Measurements from ENCODE around the gene PARP14.
"Not testable (repeated sequence)": the region's sequence is repeated elsewhere in the genome, so short reads cannot be mapped to it uniquely, and the experiment has no call there.

Gene PARP14

DNA sequence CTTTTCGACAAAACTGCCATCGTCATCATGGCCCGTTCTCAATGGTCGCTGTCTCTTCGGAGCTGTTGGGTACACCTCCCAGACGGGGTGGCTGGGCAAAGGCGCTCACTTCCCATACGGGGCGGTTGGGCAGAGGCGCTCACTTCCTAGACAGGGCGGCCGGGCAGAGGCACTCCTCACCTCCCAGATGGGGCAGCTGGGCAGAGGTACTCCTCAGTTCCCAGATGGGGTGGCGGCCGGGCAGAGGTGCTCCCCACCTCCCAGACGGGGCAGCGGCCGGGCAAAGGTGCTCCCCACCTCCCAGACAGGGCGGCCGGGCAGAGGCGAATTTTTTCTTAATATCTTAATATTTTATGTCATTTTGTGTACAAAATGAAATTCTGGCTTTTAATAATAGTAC is 44.5 kb downstream of the PARP14 start:
- no peak for DNase-seq (ENCODE audit: low read depth)

DNA sequence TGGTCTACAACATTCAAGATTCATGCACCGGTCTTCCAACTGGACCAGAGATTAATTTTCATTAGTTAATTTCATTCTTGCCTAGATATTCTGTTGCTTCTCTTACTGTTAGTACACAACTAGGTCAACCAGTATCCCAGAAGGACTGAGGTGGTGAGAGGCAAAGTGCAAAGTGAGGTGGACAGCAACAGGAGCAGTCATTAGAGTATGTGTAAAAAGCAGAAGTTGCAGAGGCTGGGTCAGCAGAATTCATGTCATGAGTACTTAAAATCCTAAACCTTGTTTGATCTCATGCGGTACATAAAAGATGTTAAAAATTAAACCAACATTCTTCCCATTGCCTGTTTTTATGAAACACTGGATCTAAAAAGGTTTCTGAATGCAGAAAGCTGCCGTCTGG is 46.7 kb downstream of the PARP14 start:
- DNase-seq (ENCODE audit: low read depth): no peak

DNA sequence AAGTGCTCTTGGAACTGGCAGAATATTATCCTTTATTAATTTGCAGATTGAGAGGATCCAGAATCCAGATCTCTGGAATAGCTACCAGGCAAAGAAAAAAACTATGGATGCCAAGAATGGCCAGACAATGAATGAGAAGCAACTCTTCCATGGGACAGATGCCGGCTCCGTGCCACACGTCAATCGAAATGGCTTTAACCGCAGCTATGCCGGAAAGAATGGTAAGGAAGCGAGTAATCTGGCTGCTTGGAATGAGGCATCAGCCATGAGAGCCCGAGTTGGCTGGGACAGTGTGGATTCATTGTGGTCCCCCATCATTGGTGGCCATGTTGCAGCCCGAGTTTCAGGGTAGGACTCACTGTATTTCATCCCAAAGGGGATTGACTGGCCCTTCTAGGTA is 47.1 kb downstream of the PARP14 start:
- DNase-seq (ENCODE audit: low read depth): no peak

DNA sequence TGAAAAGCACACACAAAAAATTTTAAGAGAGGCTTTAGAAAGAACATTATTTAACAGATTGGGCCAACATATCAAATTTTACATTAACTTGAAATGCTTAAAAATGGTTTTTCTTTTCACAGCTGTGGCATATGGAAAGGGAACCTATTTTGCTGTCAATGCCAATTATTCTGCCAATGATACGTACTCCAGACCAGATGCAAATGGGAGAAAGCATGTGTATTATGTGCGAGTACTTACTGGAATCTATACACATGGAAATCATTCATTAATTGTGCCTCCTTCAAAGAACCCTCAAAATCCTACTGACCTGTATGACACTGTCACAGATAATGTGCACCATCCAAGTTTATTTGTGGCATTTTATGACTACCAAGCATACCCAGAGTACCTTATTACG is 47.5 kb downstream of the PARP14 start:
- no peak for DNase-seq (ENCODE audit: low read depth)

DNA sequence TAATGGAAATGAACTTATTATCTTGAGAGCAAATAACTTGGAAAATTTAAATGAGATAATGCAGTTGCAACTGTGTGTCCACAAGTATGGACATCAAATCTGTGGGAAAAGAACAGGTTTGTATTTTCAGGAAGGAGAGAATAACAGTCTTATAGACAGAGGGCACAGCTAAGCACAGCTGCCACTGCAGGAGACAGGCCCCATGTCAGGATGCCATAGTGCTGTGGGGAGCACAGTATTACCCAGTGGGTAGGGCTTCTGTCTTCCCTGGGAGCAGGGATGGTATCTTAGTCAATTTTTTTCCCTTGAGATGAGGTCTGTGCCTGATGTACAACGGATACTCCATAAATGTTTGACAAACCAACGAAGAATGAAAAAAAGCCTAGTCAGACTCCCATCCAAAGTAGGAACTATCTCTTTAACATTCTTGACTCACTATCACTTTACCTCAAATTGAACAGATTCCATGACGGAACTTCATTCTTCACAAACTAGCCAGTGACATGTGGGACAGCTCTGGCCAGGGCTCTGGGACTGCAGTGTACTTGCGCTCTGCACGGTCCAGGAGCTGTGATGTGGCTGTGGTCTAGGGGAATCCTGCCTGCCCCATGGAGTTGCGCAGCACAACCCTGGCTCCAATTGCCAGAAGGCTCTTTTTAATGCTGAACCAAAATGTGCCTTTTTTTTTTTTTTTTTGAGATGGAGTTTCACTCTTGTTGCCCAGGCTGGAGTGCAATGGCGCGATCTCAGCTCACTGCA is 48.3 kb downstream of the PARP14 start:
- no peak for DNase-seq (ENCODE audit: low read depth)

DNA sequence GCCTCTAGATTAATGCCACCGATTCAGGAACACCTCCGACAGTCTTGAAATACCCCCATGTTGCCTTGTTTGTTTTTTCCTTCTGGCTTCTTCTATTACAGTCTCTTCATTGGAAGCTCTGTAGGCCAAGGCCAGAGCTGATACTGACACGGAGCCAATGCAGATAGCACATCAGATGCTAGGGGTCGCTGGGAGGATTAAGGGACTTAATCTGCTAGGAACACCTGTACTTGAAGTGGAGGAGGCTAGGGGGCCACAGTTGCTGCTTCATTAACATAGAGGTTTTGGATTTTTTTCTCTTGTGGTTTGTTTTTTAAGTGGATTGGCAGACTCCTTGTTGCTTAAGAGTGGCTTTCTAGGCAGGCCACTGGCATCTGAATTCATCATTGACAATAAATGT is 49.6 kb downstream of the PARP14 start:
- no peak for DNase-seq (ENCODE audit: low read depth)

DNA sequence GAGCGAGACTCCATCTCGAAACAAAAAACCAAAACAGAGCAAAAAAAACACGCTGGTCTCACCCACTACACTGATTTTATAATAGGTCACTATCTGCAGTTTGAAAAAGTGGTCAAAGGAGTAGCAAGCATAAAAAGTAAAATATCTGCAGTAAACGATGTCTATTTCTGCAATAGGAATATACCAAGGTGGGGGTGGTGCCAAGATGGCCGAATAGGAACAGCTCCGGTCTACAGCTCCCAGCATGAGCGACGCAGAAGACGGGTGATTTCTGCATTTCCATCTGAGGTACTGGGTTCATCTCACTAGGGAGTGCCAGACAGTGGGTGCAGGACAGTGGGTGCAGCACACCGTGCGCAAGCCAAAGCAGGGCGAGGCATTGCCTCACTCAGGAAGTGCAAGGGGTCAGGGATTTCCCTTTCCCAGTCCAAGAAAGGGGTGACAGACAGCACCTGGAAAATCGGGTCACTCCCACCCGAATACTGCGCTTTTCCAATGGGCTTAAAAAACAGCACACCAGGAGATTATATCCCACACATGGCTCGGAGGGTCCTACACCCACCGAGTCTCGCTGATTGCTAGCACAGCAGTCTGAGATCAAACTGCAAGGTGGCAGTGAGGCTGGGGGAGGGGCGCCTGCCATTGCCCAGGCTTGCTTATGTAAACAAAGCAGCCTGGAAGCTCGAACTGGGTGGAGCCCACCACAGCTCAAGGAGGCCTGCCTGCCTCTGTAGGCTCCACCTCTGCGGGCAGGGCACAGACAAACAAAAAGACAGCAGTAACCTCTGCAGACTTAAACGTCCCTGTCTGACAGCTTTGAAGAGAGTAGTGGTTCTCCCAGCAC is 52.3 kb downstream of the PARP14 start:
- not testable (repeated sequence) for DNase-seq (ENCODE audit: low read depth)

DNA sequence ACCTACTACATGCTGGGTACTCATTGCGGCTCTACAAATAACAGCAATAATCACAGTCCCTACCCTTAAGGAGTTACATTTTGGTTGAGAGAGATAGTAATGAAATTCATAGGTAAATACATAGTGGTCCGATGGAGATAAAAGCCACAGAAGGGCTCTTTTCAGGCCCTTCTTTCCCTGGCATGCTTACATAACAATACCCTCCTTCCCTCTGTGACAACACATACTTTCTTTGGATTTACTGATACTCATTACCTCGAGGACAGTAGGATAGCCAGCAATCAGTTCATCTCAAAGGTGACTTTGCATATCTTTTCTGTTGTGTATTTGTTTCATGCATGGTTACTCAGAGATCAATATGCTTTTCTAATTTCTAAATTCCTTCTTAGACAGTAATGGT is 58.5 kb downstream of the PARP14 start:
- no peak for DNase-seq (ENCODE audit: low read depth)

DNA sequence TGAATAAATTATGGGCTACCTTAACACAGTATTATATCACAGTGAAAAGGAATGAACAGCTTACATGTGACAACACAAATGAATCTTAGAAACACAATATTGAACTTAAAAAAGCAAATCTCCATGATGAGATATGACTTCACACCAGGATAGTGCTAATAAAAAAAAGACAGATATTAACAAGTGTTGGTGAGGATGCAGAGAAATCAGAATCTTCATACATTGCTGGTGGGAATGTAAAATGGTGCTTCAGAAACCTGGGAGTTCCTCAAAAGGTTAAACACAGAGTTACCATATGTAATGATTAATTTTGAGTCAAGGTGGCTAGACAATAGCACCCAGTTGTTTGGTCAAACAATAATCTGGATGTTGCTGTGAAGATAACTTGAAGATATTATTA is 61.6 kb downstream of the PARP14 start:
- DNase-seq (ENCODE audit: low read depth): no peak

DNA sequence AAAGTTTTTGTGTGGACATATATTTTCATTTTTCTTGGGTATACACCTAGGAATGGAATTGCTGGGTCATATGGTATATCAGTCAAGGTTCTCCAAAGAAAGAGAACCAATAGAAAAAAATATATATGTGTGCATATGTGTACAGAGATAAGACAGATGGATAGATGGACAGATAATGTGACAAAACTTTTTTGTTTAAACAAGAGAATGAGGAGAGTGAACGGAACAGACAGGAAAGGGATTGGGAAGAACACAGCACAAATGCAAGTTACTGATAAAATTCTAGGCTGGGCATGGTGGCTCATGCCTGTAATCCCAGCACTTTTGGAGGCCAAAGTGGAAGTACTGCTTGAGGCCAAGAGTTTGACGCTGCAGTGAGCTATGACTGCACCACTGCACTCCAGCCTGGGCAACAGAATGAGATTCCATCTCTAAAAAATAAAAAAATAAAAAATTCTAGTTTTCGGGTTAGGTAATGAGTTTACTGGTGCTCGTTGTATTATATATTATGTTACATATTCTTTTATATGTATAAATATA is 63.0 kb downstream of the PARP14 start:
- no peak for DNase-seq (ENCODE audit: low read depth)

DNA sequence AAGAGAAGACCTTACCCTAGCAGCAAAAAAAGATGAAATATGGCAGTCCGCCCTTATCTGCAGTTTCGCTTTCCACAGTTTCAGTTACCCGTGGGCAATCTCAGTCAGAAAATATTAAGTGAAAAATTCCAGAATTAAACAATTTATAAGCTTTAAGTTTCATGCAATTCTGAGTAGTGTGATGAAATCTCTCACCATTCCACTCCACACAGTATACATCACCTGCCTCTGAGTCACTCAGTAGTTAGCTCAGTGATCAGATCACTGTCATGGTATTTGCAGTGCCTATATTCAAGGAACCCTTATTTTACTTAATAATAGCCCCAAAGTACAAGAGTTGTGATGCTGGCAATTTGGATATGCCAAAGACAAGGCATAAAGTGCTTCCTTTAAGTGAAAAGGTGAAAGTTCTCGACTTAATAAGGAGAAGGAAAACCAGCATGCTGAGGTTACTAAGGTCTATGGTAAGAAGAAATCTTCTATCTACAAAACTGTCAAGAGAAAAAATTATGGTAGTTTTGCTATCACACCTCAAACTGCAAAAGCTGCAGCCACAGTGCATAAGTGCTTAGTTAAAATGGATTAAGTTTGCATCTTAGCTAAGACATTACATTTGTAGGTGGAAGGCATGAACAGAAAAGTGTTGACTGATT is 64.9 kb downstream of the PARP14 start:
- no peak for DNase-seq (ENCODE audit: low read depth)

DNA sequence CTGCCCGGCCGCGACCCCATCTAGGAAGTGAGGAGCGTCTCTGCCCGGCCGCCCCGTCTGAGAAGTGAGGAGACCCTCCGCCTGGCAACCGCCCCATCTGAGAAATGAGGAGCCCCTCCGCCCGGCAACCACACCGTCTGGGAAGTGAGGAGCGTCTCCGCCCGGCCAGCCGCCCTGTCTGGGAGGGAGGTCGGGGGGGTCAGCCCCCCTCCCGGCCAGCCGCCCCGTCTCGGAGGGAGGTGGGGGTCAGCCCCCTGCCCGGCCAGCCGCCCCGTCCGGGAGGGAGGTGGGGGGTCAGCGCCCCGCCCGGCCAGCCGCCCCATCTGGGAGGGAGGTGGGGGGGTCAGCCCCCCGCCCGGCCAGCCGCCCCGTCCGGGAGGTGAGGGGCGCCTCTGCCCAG is 66.7 kb downstream of the PARP14 start:
- DNase-seq (ENCODE audit: low read depth): not testable (repeated sequence)

DNA sequence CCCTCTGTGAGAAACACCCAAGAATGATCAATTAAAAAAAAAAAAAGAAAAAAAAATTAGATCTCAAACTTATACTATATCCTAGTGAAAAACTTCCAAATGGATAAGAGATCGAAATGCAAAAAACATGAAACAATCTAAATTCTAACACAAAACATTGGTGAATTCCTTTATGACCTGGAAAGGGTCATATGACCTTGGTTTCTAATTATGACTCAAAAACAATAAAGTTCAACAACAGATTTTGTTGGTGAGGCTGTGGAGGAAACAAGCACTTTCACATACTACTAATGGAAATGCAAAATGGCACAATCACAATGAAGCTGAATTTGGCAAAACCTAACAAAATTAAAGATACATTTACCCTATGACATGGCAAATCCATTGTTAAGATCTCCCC is 67.7 kb downstream of the PARP14 start:
- DNase-seq (ENCODE audit: low read depth): no peak

DNA sequence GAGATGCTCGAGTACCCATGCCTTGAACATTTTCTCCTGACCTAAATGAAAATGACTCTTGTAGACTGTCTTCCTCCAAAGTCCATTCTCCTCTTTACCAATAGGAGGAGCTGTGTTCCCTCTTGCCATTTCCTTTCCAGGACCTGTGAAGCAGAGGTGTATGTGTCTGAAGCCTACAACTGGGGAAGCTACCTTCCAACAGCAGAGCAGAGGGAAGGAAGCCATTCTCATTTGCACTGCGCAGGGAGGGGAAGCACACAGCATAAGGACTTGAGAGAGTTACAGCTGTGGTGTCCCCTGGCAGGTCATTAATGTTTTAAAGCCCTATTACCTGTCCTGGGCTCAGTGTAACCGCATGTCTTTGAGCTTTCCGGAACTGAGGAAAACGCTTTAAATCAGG is 74.3 kb downstream of the PARP14 start:
- peak; percentile 3 for DNase-seq (ENCODE audit: low read depth)

DNA sequence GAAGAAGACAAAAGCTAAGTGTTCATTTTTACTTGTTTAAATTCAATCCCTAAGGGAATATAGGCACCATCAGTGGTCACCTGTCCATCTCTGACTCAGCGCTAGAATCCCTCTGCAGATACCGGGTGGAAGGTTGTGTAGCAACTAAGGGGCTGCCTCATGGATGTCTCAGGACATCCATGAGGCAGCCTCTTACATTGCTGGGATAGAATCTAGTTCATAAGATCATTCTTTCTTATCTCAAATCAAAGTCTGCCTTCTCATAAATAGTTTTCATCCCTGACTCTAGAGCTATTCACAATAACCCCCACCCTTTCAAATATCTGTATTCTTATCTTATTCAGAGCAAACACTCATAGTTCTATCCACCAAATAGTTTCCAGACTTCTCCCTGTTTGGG is 74.9 kb downstream of the PARP14 start:
- DNase-seq (ENCODE audit: low read depth): no peak

DNA sequence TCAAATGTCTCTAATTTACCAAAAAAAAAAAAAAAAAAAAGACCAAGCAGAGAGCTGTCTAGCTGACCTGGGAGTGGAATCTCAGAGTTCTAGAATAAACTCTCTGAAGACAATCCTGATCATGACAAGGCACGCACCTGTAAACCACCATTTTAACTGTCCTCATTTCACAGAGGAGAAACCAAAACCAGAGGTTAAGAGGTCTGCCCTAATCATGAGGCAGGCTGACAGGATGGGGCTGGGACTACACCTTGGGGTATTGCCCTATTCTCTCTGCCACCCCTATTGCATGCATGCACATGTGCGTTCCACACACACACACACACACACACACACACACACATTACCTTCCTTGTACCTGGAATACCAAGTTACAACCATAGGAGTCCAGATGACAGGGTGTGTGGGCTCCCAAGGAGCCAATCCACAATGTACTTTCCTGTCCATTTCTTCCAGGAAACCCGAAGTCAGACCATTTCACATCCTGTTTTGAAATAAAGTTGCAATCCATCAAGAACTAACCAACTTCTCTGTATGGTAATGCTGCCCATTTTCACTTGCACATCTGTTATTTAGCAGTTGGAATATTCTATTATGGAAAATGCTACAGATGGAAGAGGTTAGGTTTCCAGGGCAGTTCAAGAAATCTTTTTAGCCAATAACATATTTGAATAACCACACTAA is 78.4 kb downstream of the PARP14 start:
- no peak for DNase-seq (ENCODE audit: low read depth)

DNA sequence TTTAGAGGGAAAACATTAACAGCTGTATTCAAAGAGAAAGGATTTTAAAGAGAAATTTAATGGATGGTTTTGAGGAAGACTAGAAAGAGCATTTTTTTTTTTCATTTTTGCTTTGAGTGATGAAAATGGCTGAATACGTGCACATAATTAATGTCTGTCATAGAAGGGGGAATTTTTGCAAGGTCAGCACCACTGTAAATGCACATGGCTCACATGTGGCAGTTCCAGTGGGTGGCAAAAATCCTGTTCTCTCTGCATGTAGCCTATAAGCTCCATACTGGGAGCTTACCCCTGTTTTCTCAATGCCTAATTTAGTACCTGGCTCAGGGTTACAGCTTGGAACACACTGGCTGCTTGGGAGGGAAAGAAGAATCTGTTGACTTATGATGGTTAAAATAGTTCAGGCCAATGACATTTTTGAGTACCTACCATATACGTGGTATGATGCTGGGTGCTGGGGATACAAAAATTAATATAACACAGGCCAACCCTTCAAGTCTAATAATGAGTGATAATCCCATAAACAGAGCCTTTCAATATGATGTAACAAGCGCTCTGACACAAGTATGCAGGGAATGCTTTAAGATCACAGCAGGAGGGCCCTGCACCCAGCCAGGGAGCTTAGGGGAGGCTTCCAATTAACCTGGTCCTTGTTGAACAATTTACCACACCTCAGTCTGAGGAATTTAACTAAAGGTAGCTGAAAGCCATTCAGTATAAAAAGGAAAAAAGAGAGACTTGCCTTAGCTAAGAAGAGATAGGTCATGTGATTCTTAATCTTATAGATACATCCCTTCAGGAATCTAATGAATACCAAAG is 80.0 kb downstream of the PARP14 start:
- DNase-seq (ENCODE audit: low read depth): no peak

DNA sequence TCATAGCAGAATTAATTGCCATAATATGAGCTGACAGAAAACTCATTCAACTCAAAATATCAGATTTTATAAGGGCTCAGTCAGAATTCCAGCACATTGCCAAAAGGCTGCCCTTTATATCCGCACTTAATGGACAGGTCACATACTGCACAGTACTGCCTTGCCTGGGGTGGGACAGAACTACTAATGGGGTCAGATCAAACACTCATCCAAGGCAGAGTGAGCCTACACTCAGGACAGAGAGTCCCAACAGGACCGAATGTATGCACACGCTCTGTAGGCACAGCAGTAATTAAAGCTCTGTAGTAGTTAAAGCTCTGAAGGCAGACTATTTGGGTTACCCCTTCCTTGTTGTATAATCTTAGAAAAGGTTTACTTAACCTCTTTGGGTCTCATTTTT is 85.8 kb downstream of the PARP14 start:
- DNase-seq (ENCODE audit: low read depth): no peak

DNA sequence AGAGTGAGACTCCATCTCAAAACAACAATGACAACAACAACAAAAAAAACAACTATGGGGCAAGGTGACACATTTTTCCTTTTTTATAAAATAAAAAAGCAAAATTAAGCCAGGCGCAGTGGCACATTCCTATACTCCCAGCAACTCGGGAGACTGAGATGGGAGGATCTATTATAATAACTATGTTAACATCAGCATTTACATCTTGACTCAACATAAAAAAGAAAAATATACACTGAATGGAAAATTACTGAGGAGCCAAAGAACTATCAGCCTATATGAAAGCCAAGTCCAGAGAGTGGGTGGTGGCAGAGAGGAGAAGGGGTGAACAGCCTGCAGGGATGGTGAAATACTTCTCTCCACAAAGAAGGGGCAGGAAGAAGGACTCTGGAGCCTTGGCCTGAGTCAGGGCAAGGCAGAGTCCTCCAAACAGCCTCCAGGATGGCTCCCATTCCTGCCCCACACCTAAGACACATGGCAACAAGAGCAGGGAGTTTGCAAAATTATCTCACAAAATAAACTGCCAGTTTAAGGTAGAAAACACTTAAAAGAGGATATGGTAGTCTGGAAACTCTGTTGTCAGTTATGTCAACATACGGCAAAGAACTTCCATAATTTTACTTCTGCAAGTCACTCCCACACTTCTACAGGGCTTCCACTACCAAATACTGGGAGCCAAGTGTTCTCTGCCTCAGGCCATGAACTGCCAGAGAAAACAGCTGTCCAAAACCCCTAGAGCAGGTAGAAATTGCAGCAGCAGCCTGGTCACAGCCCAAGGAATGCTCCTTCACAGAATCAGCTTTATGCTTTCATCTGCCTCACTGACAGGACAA is 87.1 kb downstream of the PARP14 start:
- no peak for DNase-seq (ENCODE audit: low read depth)

DNA sequence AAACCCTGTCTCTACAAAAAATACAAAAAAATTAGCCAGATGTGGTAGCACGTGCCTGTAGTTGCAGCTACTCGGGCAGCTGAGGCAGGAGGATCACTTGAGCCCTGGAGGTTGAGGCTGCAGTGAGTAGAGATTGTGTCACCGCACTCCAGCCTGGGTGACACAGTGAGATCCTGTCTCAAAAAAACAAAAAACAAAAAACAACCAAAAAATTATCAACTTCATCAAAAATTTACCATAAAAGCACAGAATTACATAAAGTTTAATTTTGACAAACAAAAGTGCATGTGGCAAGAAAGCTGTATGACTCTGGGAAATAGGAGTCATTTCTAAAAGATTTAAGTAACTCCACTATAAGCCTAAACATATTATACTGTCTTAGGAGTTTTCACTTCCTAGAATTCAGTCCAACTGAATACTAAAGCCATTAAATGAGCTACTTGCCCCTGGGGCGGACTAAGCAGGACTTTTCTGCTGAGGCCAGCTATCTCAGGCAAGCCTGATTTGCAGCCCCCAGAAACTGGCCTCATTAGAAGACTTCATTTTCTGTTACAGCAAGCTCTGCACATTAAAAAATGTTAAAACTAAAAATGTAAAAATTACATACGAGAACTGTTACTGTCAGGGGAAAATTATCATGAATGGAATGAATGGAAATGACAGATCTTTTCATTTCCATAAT is 90.0 kb downstream of the PARP14 start:
- DNase-seq (ENCODE audit: low read depth): no peak

Measured in activated T-cell treated with anti-CD3 and anti-CD28 coated beads for 24 hours (primary cell).